Mesenchymal stem cell (in vitro differentiated cells and primary cell): ENCODE results near the gene WNT4.

Experiments
- DNase-seq: peaks from one replicate; pipeline ENCODE4 v3.0.0-alpha.2; 2013
- H2AFZ ChIP-seq: one replicate; pipeline ENCODE4 v1.6.1; 2013; ENCODE audit warnings: low read depth, mild to moderate bottlenecking, control low read depth, inconsistent platforms, low read length, moderate library complexity
- H2AK5ac ChIP-seq: 2 replicates; pipeline ENCODE4 v1.6.1; 2013; ENCODE audit warnings: low read length, moderate library complexity, mild to moderate bottlenecking, inconsistent platforms; ENCODE audit not compliant: severe bottlenecking
- H2BK120ac ChIP-seq: one replicate; pipeline ENCODE4 v1.6.1; 2013; ENCODE audit warnings: low read depth, mild to moderate bottlenecking, inconsistent platforms, low read length, moderate library complexity
- H2BK12ac ChIP-seq, 2 experiments: one replicate each; pipeline ENCODE4 v1.6.1; 2013; ENCODE audit warnings: inconsistent platforms in 2 of 2, low read length in 2 of 2, mild to moderate bottlenecking in 2 of 2, moderate library complexity in 2 of 2, control low read depth in 1 of 2
- H2BK15ac ChIP-seq: one replicate; pipeline ENCODE4 v1.6.1; 2013; ENCODE audit warnings: mild to moderate bottlenecking, low read depth, inconsistent platforms; ENCODE audit not compliant: poor library complexity, severe bottlenecking
- H2BK5ac ChIP-seq: 2 replicates; pipeline ENCODE4 v1.6.1; 2013; ENCODE audit warnings: low read depth, mild to moderate bottlenecking, low read length, control low read depth, inconsistent platforms; ENCODE audit not compliant: poor library complexity, severe bottlenecking
- H3K14ac ChIP-seq, 2 experiments: one replicate each; pipeline ENCODE4 v1.6.1; 2013; ENCODE audit warnings: inconsistent platforms in 2 of 2, low read length in 2 of 2, control low read depth in 1 of 2, mild to moderate bottlenecking in 1 of 2, moderate library complexity in 1 of 2
- H3K18ac ChIP-seq, 2 experiments: one replicate each; pipeline ENCODE4 v1.6.1; 2013; ENCODE audit warnings: inconsistent platforms in 2 of 2, low read length in 2 of 2, control low read depth in 1 of 2, low read depth in 1 of 2, mild to moderate bottlenecking in 1 of 2
- H3K23ac ChIP-seq, 2 experiments: one replicate each; pipeline ENCODE4 v1.6.1; 2013; ENCODE audit warnings: inconsistent platforms in 2 of 2, low read length in 2 of 2, mild to moderate bottlenecking in 2 of 2, moderate library complexity in 2 of 2, control low read depth in 1 of 2
- H3K27ac ChIP-seq: 2 replicates; pipeline ENCODE4 v1.5.1; 2013; ENCODE audit warnings: mild to moderate bottlenecking, moderate library complexity, low read length, control low read depth, inconsistent platforms; ENCODE audit not compliant: poor library complexity, severe bottlenecking
- H3K27me3 ChIP-seq, 2 experiments: 2 replicates each; pipeline versions ENCODE4 v1.6.1 to v1.7.0; 2013; ENCODE audit warnings: low read length in 2 of 2, mild to moderate bottlenecking in 2 of 2, moderate library complexity in 2 of 2, control low read depth in 1 of 2, inconsistent platforms in 1 of 2; ENCODE audit not compliant: control insufficient read depth in 1 of 2, insufficient read depth in 1 of 2
- H3K36me3 ChIP-seq, 2 experiments: 2 replicates each; pipeline versions ENCODE4 v1.6.1 to v1.7.0; 2013; ENCODE audit warnings: low read length in 2 of 2, control low read depth in 1 of 2, inconsistent platforms in 1 of 2, low read depth in 1 of 2, mild to moderate bottlenecking in 1 of 2; ENCODE audit not compliant: insufficient read depth in 2 of 2, control insufficient read depth in 1 of 2
- H3K4ac ChIP-seq, 2 experiments: one replicate each; pipeline ENCODE4 v1.6.1; 2013; ENCODE audit warnings: inconsistent platforms in 2 of 2, low read length in 2 of 2, mild to moderate bottlenecking in 2 of 2, moderate library complexity in 2 of 2, control low read depth in 1 of 2, low read depth in 1 of 2
- H3K4me1 ChIP-seq: 2 replicates; pipeline ENCODE4 v1.6.1; 2013; ENCODE audit warnings: low read depth, low read length, control low read depth; ENCODE audit not compliant: control insufficient read depth, insufficient read depth
- H3K4me2 ChIP-seq: 2 replicates; pipeline ENCODE4 v1.6.1; 2013; ENCODE audit warnings: low read length, mild to moderate bottlenecking, inconsistent platforms; ENCODE audit not compliant: poor library complexity, severe bottlenecking
- H3K4me3 ChIP-seq, 2 experiments: 2 replicates each; pipeline versions ENCODE4 v1.5.1 to v1.7.0; 2013; ENCODE audit warnings: low read length in 2 of 2, mild to moderate bottlenecking in 2 of 2, control low read depth in 1 of 2, low read depth in 1 of 2; ENCODE audit not compliant: insufficient read depth in 1 of 2
- H3K79me1 ChIP-seq: replicated peaks from 2 replicates; pipeline ENCODE4 v1.6.1; 2013; ENCODE audit warnings: mild to moderate bottlenecking, control low read depth, low read length, inconsistent platforms; ENCODE audit not compliant: poor library complexity, severe bottlenecking
- H3K9ac ChIP-seq: 2 replicates; pipeline ENCODE4 v1.7.0; 2013; ENCODE audit warnings: mild to moderate bottlenecking, low read length, moderate library complexity
- H3K9me3 ChIP-seq: 2 replicates; pipeline ENCODE4 v1.7.0; 2013; ENCODE audit warnings: mild to moderate bottlenecking, low read length; ENCODE audit not compliant: control insufficient read depth
- H4K8ac ChIP-seq: one replicate; pipeline ENCODE4 v1.6.1; 2013; ENCODE audit warnings: inconsistent platforms, mild to moderate bottlenecking, low read length, moderate library complexity
- H4K91ac ChIP-seq: one replicate; pipeline ENCODE4 v1.6.1; 2013; ENCODE audit warnings: mild to moderate bottlenecking, low read length, inconsistent platforms
- WGBS: methylation state at CpG from one replicate; pipeline ENCODE4 v1.1.7; 2013; ENCODE audit warnings: mixed read lengths; 5-methylcytosine and 5-hydroxymethylcytosine counted together

WNT4 gene

DNA sequence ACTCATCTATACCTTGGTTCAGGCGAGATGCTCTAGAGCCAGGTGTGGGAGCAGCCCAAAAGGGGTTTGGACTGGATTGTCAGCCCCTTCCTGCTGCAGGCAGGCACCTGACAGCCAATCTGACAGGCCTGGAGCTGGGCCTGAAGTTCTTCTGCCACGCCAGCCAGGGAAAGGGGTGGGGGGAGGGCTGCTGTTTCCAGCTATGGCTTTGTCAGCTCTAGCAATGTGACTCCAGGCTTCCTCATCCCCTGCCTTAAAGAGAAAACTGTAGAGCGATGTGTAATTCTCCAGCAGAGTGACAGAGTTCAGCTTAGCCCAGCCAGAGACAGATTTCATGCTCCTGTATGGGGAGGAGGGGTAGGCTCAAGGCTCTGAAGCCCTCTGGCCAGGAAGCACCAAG is 30.3 kb downstream of the WNT4 start:
- WGBS = 93% methylated on average over 3 of the region's 3 CpGs
- no peak overlapping the region for H3K18ac ChIP-seq
- DNase-seq = no peak

DNA sequence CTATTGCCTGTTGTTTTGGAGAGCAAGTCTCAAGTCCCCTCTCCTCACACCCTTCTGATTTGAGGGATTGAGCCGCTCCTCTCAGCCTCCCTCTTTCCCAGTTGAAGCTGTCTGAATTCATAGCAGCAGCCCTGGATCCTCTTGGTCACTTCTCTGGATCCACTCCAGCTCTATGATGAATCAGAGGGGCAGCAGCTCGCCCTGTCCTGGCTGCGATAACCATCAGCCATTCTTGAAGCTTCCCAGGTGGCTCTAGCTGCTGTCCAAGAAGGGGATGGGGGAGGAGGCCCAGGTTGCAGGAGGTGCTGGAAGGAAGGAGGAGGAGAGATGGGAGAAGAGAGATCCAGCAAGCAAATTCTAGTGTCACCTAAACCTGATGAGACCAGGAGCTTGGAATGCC is 31.3 kb downstream of the WNT4 start:
- no peak overlapping the region for H2BK15ac ChIP-seq
- H2BK120ac ChIP-seq = no peak overlapping the region
- peaks cover 30% of the 10 kb centered on the region for H3K4me1 ChIP-seq
- H3K14ac ChIP-seq = no peak overlapping the region
- no peak overlapping the region for H3K18ac ChIP-seq
- H3K27me3 ChIP-seq = no peaks in the 10 kb centered on the region
- no peak overlapping the region for H3K4ac ChIP-seq
- no peak overlapping the region for H3K9ac ChIP-seq
- no peak overlapping the region for H3K4me3 ChIP-seq
- peaks cover 45 to 51% of the 10 kb centered on the region in 2 experiments for H3K36me3 ChIP-seq
- 59% methylated on average over 3 of the region's 3 CpGs for WGBS
- no peak overlapping the region for H2AFZ ChIP-seq
- H3K27ac ChIP-seq = no peak overlapping the region
- no peak overlapping the region for H2BK5ac ChIP-seq
- H2AK5ac ChIP-seq = no peak overlapping the region
- H3K79me1 ChIP-seq = peaks cover 34% of the 10 kb centered on the region
- no peak overlapping the region for H3K4me2 ChIP-seq
- H4K8ac ChIP-seq = no peak overlapping the region
- H2BK12ac ChIP-seq = no peak overlapping the region
- H4K91ac ChIP-seq = no peak overlapping the region
- peak; percentile 76 for DNase-seq
- no peaks in the 10 kb centered on the region for H3K9me3 ChIP-seq
- no peak overlapping the region for H3K23ac ChIP-seq

More for the DNA sequence above, 30.3 kb downstream of the WNT4 start:
- no peak overlapping the region for H3K4ac ChIP-seq
- H3K9ac ChIP-seq = no peak overlapping the region
- no peak overlapping the region for H2AFZ ChIP-seq
- no peak overlapping the region for H3K14ac ChIP-seq
- no peak overlapping the region for H3K4me2 ChIP-seq
- no peak overlapping the region for H3K4me3 ChIP-seq
- no peak overlapping the region for H3K27ac ChIP-seq
- H3K9me3 ChIP-seq = no peaks in the 10 kb centered on the region
- H2BK12ac ChIP-seq = no peak overlapping the region
- no peaks in the 10 kb centered on the region for H3K27me3 ChIP-seq
- no peak overlapping the region for H2BK120ac ChIP-seq
- no peak overlapping the region for H2BK15ac ChIP-seq
- peaks cover 38 to 54% of the 10 kb centered on the region in 2 experiments for H3K36me3 ChIP-seq
- no peak overlapping the region for H2BK5ac ChIP-seq
- H4K8ac ChIP-seq = no peak overlapping the region
- peaks cover 32% of the 10 kb centered on the region for H3K4me1 ChIP-seq
- no peak overlapping the region for H3K23ac ChIP-seq
- no peak overlapping the region for H2AK5ac ChIP-seq
- H3K79me1 ChIP-seq = peaks cover 40% of the 10 kb centered on the region
- H4K91ac ChIP-seq = no peak overlapping the region

DNA sequence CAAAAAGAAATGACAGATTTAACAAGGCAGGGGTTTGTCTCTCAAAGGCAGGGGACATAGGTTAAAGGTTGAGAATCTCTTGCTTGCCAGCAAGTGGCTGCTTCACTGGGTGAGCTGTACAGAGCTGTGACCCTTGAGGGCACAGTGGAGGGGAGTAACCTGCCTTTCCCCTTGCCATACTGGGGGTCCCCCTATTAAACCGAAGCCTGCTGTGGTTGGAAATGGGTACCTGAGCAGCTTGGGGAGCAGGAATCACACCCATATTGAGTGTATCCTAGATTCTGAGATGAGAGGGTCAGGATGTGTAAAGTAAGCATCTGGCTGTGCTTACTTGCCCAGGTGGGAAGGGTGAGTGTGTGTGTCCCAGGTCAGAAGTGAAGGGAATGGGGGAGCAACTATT is 31.8 kb downstream of the WNT4 start:
- Histone ChIP-seq H3K4ac (no peak overlapping the region), H3K4me2 (no peak overlapping the region), H2BK15ac (no peak overlapping the region), H3K27me3 (no peaks in the 10 kb centered on the region), H3K9me3 (no peaks in the 10 kb centered on the region), H4K91ac (no peak overlapping the region), H4K8ac (no peak overlapping the region), H3K79me1 (peaks cover 36% of the 10 kb centered on the region), H3K23ac (no peak overlapping the region), H2AK5ac (no peak overlapping the region), H3K27ac (no peak overlapping the region), H3K4me1 (peaks cover 31% of the 10 kb centered on the region), H2BK5ac (no peak overlapping the region), H3K18ac (no peak overlapping the region), H3K4me3 (no peak overlapping the region), H2AFZ (no peak overlapping the region), H2BK12ac (no peak overlapping the region), H3K9ac (no peak overlapping the region), H2BK120ac (no peak overlapping the region), H3K14ac (no peak overlapping the region), H3K36me3 (peaks cover 49 to 55% of the 10 kb centered on the region in 2 experiments)
- WGBS = 100% methylated on average over 1 of the region's 1 CpG
- DNase-seq = no peak

DNA sequence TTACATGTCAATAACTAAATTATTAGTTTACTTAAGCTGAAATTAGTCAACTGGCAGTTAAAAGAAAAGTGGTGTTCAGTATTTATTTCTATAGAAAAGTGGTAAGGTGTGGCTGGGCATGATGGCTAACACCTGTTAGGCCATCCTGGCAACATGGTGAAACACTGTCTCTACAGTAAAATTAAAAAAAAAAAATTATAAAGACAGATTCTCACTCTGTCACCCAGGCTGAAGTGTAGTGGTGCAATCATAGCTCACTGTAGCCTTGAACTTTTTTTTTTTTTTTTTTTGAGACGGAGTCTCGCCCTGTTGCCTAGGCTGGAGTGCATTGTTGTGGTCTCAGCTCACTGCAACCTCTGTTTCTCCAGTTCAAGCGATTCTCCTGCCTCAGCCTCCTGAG is 32.9 kb downstream of the WNT4 start:
- no peak for DNase-seq
- Histone ChIP-seq H2AFZ (no peak overlapping the region), H3K14ac (no peak overlapping the region), H2AK5ac (no peak overlapping the region), H3K9me3 (no peaks in the 10 kb centered on the region), H3K4ac (no peak overlapping the region), H3K4me1 (peaks cover 26% of the 10 kb centered on the region), H3K9ac (no peak overlapping the region), H3K4me3 (no peak overlapping the region), H2BK12ac (no peak overlapping the region), H2BK15ac (no peak overlapping the region), H3K23ac (no peak overlapping the region), H3K36me3 (peaks cover 53 to 54% of the 10 kb centered on the region in 2 experiments), H2BK120ac (no peak overlapping the region), H3K4me2 (no peak overlapping the region), H4K8ac (no peak overlapping the region), H3K79me1 (peaks cover 30% of the 10 kb centered on the region), H3K18ac (no peak overlapping the region), H2BK5ac (no peak overlapping the region), H3K27ac (no peak overlapping the region), H3K27me3 (no peaks in the 10 kb centered on the region), H4K91ac (no peak overlapping the region)
- 87% methylated on average over 3 of the region's 3 CpGs for WGBS
